H9 (cell line): ENCODE measurements around the gene RAB3IL1. TPM values are rescaled to one million over a fixed set of nuclear protein-coding genes. Genes with fewer than 3 reads are reported as not detected.

Experiments used
- DNase-seq: peaks from one replicate; pipeline ENCODE4 v3.0.0-alpha.2; 2017
- H2AFZ ChIP-seq: one replicate; pipeline ENCODE4 v1.6.1; 2013; ENCODE audit warnings: mild to moderate bottlenecking, low read length, control low read depth, moderate library complexity
- H2AK5ac ChIP-seq: 2 replicates; pipeline ENCODE4 v1.6.1; 2013; ENCODE audit warnings: low read length, control low read depth, mixed read lengths; ENCODE audit not compliant: insufficient read length
- H2BK120ac ChIP-seq: one replicate; pipeline ENCODE4 v1.6.1; 2013; ENCODE audit warnings: low read depth, mild to moderate bottlenecking, low read length, control low read depth, inconsistent platforms; ENCODE audit not compliant: poor library complexity, severe bottlenecking
- H2BK12ac ChIP-seq: 2 replicates; pipeline ENCODE4 v1.6.1; 2013; ENCODE audit warnings: low read length, control low read depth, mixed read lengths, low read depth; ENCODE audit not compliant: insufficient read length
- H2BK15ac ChIP-seq: 2 replicates; pipeline ENCODE4 v1.6.1; 2013; ENCODE audit warnings: low read depth, low read length, control low read depth
- H2BK20ac ChIP-seq: one replicate; pipeline ENCODE4 v1.6.1; 2013; ENCODE audit warnings: low read depth, mild to moderate bottlenecking, low read length, control low read depth, inconsistent platforms; ENCODE audit not compliant: poor library complexity, severe bottlenecking
- H2BK5ac ChIP-seq: 2 replicates; pipeline ENCODE4 v1.6.1; 2013; ENCODE audit warnings: low read length, control low read depth, mixed read lengths; ENCODE audit not compliant: insufficient read length
- H3K14ac ChIP-seq: 2 replicates; pipeline ENCODE4 v1.6.1; 2013; ENCODE audit warnings: low read length, control low read depth; ENCODE audit not compliant: insufficient read depth
- H3K18ac ChIP-seq: 2 replicates; pipeline ENCODE4 v1.6.1; 2013; ENCODE audit warnings: low read depth, mild to moderate bottlenecking, mixed read lengths, low read length, control low read depth; ENCODE audit not compliant: insufficient read length
- H3K23ac ChIP-seq: 2 replicates; pipeline ENCODE4 v1.6.1; 2013; ENCODE audit warnings: low read length, control low read depth, mixed read lengths, low read depth; ENCODE audit not compliant: insufficient read length
- H3K23me2 ChIP-seq: 2 replicates; pipeline ENCODE4 v1.6.1; 2013; ENCODE audit warnings: low read depth, mild to moderate bottlenecking, mixed read lengths, low read length, control low read depth; ENCODE audit not compliant: insufficient read length, poor library complexity, severe bottlenecking
- H3K27ac ChIP-seq: 2 replicates; pipeline ENCODE4 v1.5.1; 2013; ENCODE audit warnings: low read length, control low read depth, mixed read lengths, low read depth; ENCODE audit not compliant: insufficient read length
- H3K27me3 ChIP-seq: 2 replicates; pipeline ENCODE4 v1.6.1; 2013; ENCODE audit warnings: low read length, control low read depth, inconsistent platforms; ENCODE audit not compliant: insufficient read depth
- H3K4ac ChIP-seq: 2 replicates; pipeline ENCODE4 v1.6.1; 2013; ENCODE audit warnings: low read depth, mild to moderate bottlenecking, control low read depth, inconsistent platforms, low read length, moderate library complexity
- H3K4me1 ChIP-seq: 2 replicates; pipeline ENCODE4 v1.6.1; 2013; ENCODE audit warnings: low read length, control low read depth, inconsistent platforms; ENCODE audit not compliant: insufficient read depth
- H3K4me2 ChIP-seq: 2 replicates; pipeline ENCODE4 v1.6.1; 2013; ENCODE audit warnings: low read length, control low read depth, mixed read lengths; ENCODE audit not compliant: insufficient read length, insufficient read depth
- H3K56ac ChIP-seq: 2 replicates; pipeline ENCODE4 v1.6.1; 2013; ENCODE audit warnings: low read depth, mild to moderate bottlenecking, mixed read lengths, low read length, control low read depth; ENCODE audit not compliant: insufficient read length
- H3K79me1 ChIP-seq: 2 replicates; pipeline ENCODE4 v1.6.1; 2013; ENCODE audit warnings: low read depth, mild to moderate bottlenecking, moderate library complexity, low read length, control low read depth, inconsistent platforms; ENCODE audit not compliant: insufficient read depth, poor library complexity, severe bottlenecking
- H3K79me2 ChIP-seq: 2 replicates; pipeline ENCODE4 v1.6.1; 2013; ENCODE audit warnings: low read length, control low read depth, inconsistent platforms; ENCODE audit not compliant: insufficient read depth
- H3K9ac ChIP-seq: 2 replicates; pipeline ENCODE4 v1.6.1; 2013; ENCODE audit warnings: low read length, control low read depth, mixed read lengths; ENCODE audit not compliant: insufficient read length; ENCODE audit errors: extremely low read depth
- H3K9me3 ChIP-seq: one replicate; pipeline ENCODE4 v1.6.1; 2013; ENCODE audit warnings: low read depth, low read length, inconsistent platforms; ENCODE audit not compliant: control insufficient read depth
- H3T11ph ChIP-seq: one replicate; pipeline ENCODE4 v1.6.1; 2013; ENCODE audit warnings: mild to moderate bottlenecking, low read length, control low read depth, inconsistent platforms
- H4K20me1 ChIP-seq: one replicate; pipeline ENCODE4 v1.6.1; 2013; ENCODE audit not compliant: control insufficient read depth, insufficient read length, insufficient read depth
- H4K5ac ChIP-seq: 2 replicates; pipeline ENCODE4 v1.6.1; 2013; ENCODE audit warnings: low read depth, mild to moderate bottlenecking, mixed read lengths, low read length, control low read depth; ENCODE audit not compliant: insufficient read length
- H4K8ac ChIP-seq: replicated peaks from 2 replicates; pipeline ENCODE4 v1.6.1; 2013; ENCODE audit warnings: low read length, control low read depth, mixed read lengths, low read depth; ENCODE audit not compliant: insufficient read length
- H4K91ac ChIP-seq: 2 replicates; pipeline ENCODE4 v1.6.1; 2013; ENCODE audit warnings: low read depth, mild to moderate bottlenecking, moderate library complexity, mixed read lengths, low read length, control low read depth; ENCODE audit not compliant: insufficient read length
- H3K27ac Mint-ChIP-seq, 3 experiments: 2 replicates in 2 of 3; 3 replicates in 1 of 3; pipeline ENCODE4 v1.8.0; 2020 to 2021; ENCODE audit warnings: mixed read lengths in 3 of 3, mild to moderate bottlenecking in 1 of 3, moderate library complexity in 1 of 3
- H3K27me3 Mint-ChIP-seq: 2 replicates; pipeline ENCODE4 v1.8.0; 2021; ENCODE audit warnings: low read depth, mild to moderate bottlenecking, moderate library complexity, mixed read lengths
- H3K36me3 Mint-ChIP-seq, 3 experiments: 2 replicates in 2 of 3; 3 replicates in 1 of 3; pipeline ENCODE4 v1.8.0; 2020 to 2021; ENCODE audit warnings: low read depth in 3 of 3, mixed read lengths in 3 of 3; ENCODE audit not compliant: insufficient read depth in 1 of 3
- H3K4me1 Mint-ChIP-seq, 2 experiments: 2 replicates each; pipeline ENCODE4 v1.8.0; 2020; ENCODE audit warnings: mixed read lengths in 2 of 2
- H3K4me3 Mint-ChIP-seq, 2 experiments: 2 replicates in 1 of 2; 3 replicates in 1 of 2; pipeline ENCODE4 v1.8.0; 2020 to 2021; ENCODE audit warnings: mild to moderate bottlenecking in 2 of 2, mixed read lengths in 2 of 2, moderate library complexity in 1 of 2
- H3K9me3 Mint-ChIP-seq, 2 experiments: 2 replicates in 1 of 2; 3 replicates in 1 of 2; pipeline ENCODE4 v1.8.0; 2020; ENCODE audit warnings: mild to moderate bottlenecking in 2 of 2, mixed read lengths in 2 of 2, moderate library complexity in 1 of 2
- CTCF ChIP-seq: fragments of 200-600 bp; sonication (generic); conservative IDR thresholded peaks from 3 replicates; pipeline ENCODE4 v1.8.0; 2021; ENCODE audit warnings: antibody characterized with exemption, mild to moderate bottlenecking
- WGBS: extraction: QIAGEN DNeasy Blood & Tissue Kit; methylation state at CpG from one replicate; pipeline ENCODE4 v1.1.7; 2013; ENCODE audit warnings: missing lambda C conversion rate, low lambda C conversion rate, mixed read lengths; ENCODE audit not compliant: insufficient read length; ENCODE audit errors: extremely low coverage; 5-methylcytosine and 5-hydroxymethylcytosine counted together
- total RNA-seq: library from RNA; stranded (reverse); gene quantifications from 2 replicates; pipeline ENCODE4 v1.2.1, GENCODE V29; 2021

Gene RAB3IL1
- total RNA-seq, 1 experiment from 2014 or later: 2.4 TPM

DNA sequence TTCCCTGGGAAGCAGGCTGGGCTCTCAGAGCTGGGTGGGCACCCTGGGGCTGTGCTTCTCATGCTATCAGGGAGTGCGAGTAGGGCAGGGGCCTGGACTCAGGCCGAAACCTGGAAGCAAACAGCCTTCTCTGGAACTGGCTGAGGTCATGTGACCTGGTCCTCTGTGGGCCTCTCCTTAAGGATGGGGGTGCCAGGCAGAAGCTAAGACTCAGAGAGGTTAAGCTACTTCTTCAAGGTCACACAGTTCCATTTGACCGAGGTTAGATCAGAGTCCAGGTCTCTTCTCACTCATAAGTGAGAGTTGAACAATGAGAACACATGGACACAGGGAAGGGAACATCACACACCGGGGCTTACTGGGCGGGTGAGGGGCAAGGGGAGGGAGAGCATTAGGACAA, 33.4 kb downstream of the RAB3IL1 start:
- no peak for TF ChIP-seq CTCF
- H3K9ac ChIP-seq: no peak overlapping the region
- no peak overlapping the region for H4K8ac ChIP-seq
- H3K56ac ChIP-seq: no peak overlapping the region
- H3K18ac ChIP-seq: no peak overlapping the region
- H2AK5ac ChIP-seq: no peak overlapping the region
- H3K4me1 ChIP-seq: peaks cover 3% of the 10 kb centered on the region; the same call in 1 of the 2 replicates
- H3K23me2 ChIP-seq: peaks cover 2% of the 10 kb centered on the region
- 0 out of 2 replicates have a peak, but pooled peaks cover 2% of the 10 kb centered on the region for H3K79me2 ChIP-seq
- Mint-ChIP-seq H3K4me3 (no peak overlapping the region), H3K27me3 (no peaks in the 10 kb centered on the region; the same call in 1 of the 2 replicates), H3K27ac (peak overlapping the region in 1 of 3 experiments; percentile 34; a peak in 1 of 7 replicates), H3K4me1 (peaks cover 23 to 35% of the 10 kb centered on the region in 2 experiments), H3K36me3 (peaks cover 0 to 8% (median 2%) of the 10 kb centered on the region in 3 experiments; a peak in 4 of 7 replicates), H3K9me3 (peaks cover 0 to 5% of the 10 kb centered on the region in 2 experiments; a peak in 2 of 5 replicates)
- H3K9me3 ChIP-seq: no peaks in the 10 kb centered on the region
- H2BK20ac ChIP-seq: no peak overlapping the region
- H2BK5ac ChIP-seq: no peak overlapping the region
- H3K27ac ChIP-seq: no peak overlapping the region
- WGBS: no CpG with 5 or more reads among the region's 5 CpGs
- no peak overlapping the region for H2BK12ac ChIP-seq
- H4K5ac ChIP-seq: no peak overlapping the region
- no peak overlapping the region for H2BK15ac ChIP-seq
- H3K14ac ChIP-seq: no peak overlapping the region; the same call in 1 of the 2 replicates
- no peak overlapping the region for H3K4ac ChIP-seq
- H3K79me1 ChIP-seq: no peaks in the 10 kb centered on the region
- no peaks in the 10 kb centered on the region for H4K20me1 ChIP-seq
- H3K23ac ChIP-seq: no peak overlapping the region
- H2AFZ ChIP-seq: no peak overlapping the region
- H3K4me2 ChIP-seq: no peak overlapping the region
- no peak overlapping the region for H4K91ac ChIP-seq
- no peak overlapping the region for H2BK120ac ChIP-seq
- no peaks in the 10 kb centered on the region for H3K27me3 ChIP-seq
- no peak for DNase-seq
- no peak overlapping the region for H3T11ph ChIP-seq
